ENCODE data around the gene RUSC2. TPM values are rescaled to one million over a fixed set of nuclear protein-coding genes. Genes with fewer than 3 reads are reported as not detected.
"Not testable (repeated sequence)": the region's sequence is repeated elsewhere in the genome, so short reads cannot be mapped to it uniquely, and the experiment has no call there.

Gene RUSC2
- total RNA-seq, 1 experiment from 2014 or later = 11.6 TPM

GRCh38 chr9:35477211-35477855 lies 12.6 kb upstream of the RUSC2 start:
- TF ChIP-seq RAD21 (IDR thresholded peaks at IDR 0.05; ENCODE audit: low read depth) = peak; percentile 94
- TF ChIP-seq CTCF (IDR thresholded peaks at IDR 0.05 in 2 of 3, conservative IDR thresholded peaks at IDR 0.05 in 1 of 3; ENCODE audit: borderline replicate concordance in 1 of 3, insufficient read depth in 1 of 3, low read depth in 2 of 3, low read length in 2 of 3) = peak; percentile 79 to 88 (median 86)
- peak; percentile 73 for DNase-seq (ENCODE audit: low read depth, low spot score)
- H3K79me2 ChIP-seq (ENCODE audit: insufficient read depth, low read length); H3K4me2 ChIP-seq (ENCODE audit: low read length); H4K20me1 ChIP-seq (ENCODE audit: insufficient read depth); H3K9me3 ChIP-seq (ENCODE audit: control insufficient read depth in 1 of 2, insufficient read depth in 1 of 2, low read depth in 1 of 2, low read length in 2 of 2); H3K4me1 ChIP-seq (ENCODE audit: control insufficient read depth in 1 of 2, insufficient read depth in 2 of 2, low read length in 2 of 2); H3K9ac ChIP-seq (ENCODE audit: low read length); H3K27ac ChIP-seq (ENCODE audit: low read depth, low read length); BruUV-seq (replicated peaks); H3K9me2 ChIP-seq (ENCODE audit: insufficient read depth); POLR2A ChIA-PET; H3K4me3 ChIP-seq (replicated peaks in 1 of 2; ENCODE audit: low read depth in 1 of 2, low read length in 2 of 2); H3K36me3 ChIP-seq (ENCODE audit: control insufficient read depth in 1 of 2, insufficient read depth in 2 of 2, low read length in 2 of 2); H3K27me3 ChIP-seq (ENCODE audit: insufficient read depth, low read length): not testable (repeated sequence)
- ChIA-PET RAD21 (ENCODE audit: low non-redundant PET in 1 of 2, low total read pairs in 2 of 2, uncharacterized antibody in 2 of 2, unreplicated experiment in 2 of 2) (interaction anchor here in 1 of 2 experiments (1.1 to 1.4 kb wide), 3 partner anchors 360 to 578 kb away, joined by 4 read pairs; no protein-coding TSS in a partner anchor), CTCF (interaction anchor here (0.7 to 4.5 kb wide), 9 partner anchors 36 to 717 kb away, joined by 3 to 21 read pairs (median 9); partner anchors contain the start of gene ATOSB)
- intact Hi-C loops (cut with micrococcal nuclease) = loop anchor here (1.0 to 10.0 kb wide), 6 partner anchors 285 to 717 kb away; partner anchors contain the start of genes DNAJB5 and PIGO
- peak; percentile 99 for ATAC-seq
- peak overlapping the region; percentile 34 for H2AFZ ChIP-seq (ENCODE audit: low read depth, low read length, poor library complexity, severe bottlenecking)

- no peaks in the 10 kb centered on the region for H3K9me3 ChIP-seq (ENCODE audit: control insufficient read depth in 1 of 2, insufficient read depth in 1 of 2, low read depth in 1 of 2, low read length in 2 of 2)
- ChIA-PET CTCF (interaction anchor here (1.1 to 4.5 kb wide), 5 partner anchors 11 to 579 kb away, joined by 3 to 21 read pairs (median 17); partner anchors contain the start of genes ATOSB and RUSC2), RAD21 (ENCODE audit: low non-redundant PET in 1 of 2, low total read pairs in 2 of 2, uncharacterized antibody in 2 of 2, unreplicated experiment in 2 of 2) (interaction anchor here in 1 of 2 experiments (1.4 kb wide), 1 partner anchor 579 kb away, joined by 4 read pairs; no protein-coding TSS in a partner anchor), POLR2A (interaction anchor here (1.1 kb wide), 1 partner anchor 11 kb away, joined by 3 read pairs; the partner anchor contains the start of gene RUSC2)
- no peak overlapping the region for H3K9ac ChIP-seq (ENCODE audit: low read length)
- no peaks in the 10 kb centered on the region for H3K36me3 ChIP-seq (ENCODE audit: control insufficient read depth in 1 of 2, insufficient read depth in 2 of 2, low read length in 2 of 2)
- no peaks in the 10 kb centered on the region for H3K4me1 ChIP-seq (ENCODE audit: control insufficient read depth in 1 of 2, insufficient read depth in 2 of 2, low read length in 2 of 2)
- no peaks in the 10 kb centered on the region for H3K9me2 ChIP-seq (ENCODE audit: insufficient read depth)
- no peak overlapping the region for H2AFZ ChIP-seq (ENCODE audit: low read depth, low read length, poor library complexity, severe bottlenecking)
- intact Hi-C loops (cut with micrococcal nuclease) = loop anchor here (5.0 to 10.0 kb wide), 2 partner anchors 287 to 494 kb away; partner anchors contain the start of gene DNAJB5
- no peaks in the 10 kb centered on the region for H4K20me1 ChIP-seq (ENCODE audit: insufficient read depth)
- no peak overlapping the region for H3K27ac ChIP-seq (ENCODE audit: low read depth, low read length)
- H3K4me3 ChIP-seq (replicated peaks in 1 of 2; ENCODE audit: low read depth in 1 of 2, low read length in 2 of 2) = no peak overlapping the region
- H3K27me3 ChIP-seq (ENCODE audit: insufficient read depth, low read length) = no peaks in the 10 kb centered on the region
- no TSS peak for BruUV-seq (replicated peaks)
- ATAC-seq = no peak
- no peak overlapping the region for H3K4me2 ChIP-seq (ENCODE audit: low read length)
- H3K79me2 ChIP-seq (ENCODE audit: insufficient read depth, low read length) = no peaks in the 10 kb centered on the region
- no peak for DNase-seq (ENCODE audit: low read depth, low spot score)
- TF ChIP-seq SRF (IDR thresholded peaks at IDR 0.05; ENCODE audit: low read depth) (no peak), CTCF (IDR thresholded peaks at IDR 0.05 in 2 of 3, conservative IDR thresholded peaks at IDR 0.05 in 1 of 3; ENCODE audit: borderline replicate concordance in 1 of 3, insufficient read depth in 1 of 3, low read depth in 2 of 3, low read length in 2 of 3) (no peak), EZH2phosphoT487 (IDR thresholded peaks at IDR 0.05; ENCODE audit: borderline replicate concordance) (no peak), POLR2AphosphoS5 (IDR thresholded peaks at IDR 0.05; ENCODE audit: low read depth, low read length) (no peak), SP1 (IDR thresholded peaks at IDR 0.05; ENCODE audit: low read depth) (no peak), MAX (IDR thresholded peaks at IDR 0.05) (no peak), JUND (IDR thresholded peaks at IDR 0.05) (no peak), CEBPB (IDR thresholded peaks at IDR 0.05; ENCODE audit: low read depth) (no peak), RAD21 (IDR thresholded peaks at IDR 0.05; ENCODE audit: low read depth) (no peak), SIN3A (IDR thresholded peaks at IDR 0.05; ENCODE audit: low read depth) (no peak), ATF3 (IDR thresholded peaks at IDR 0.05) (no peak), ELF1 (IDR thresholded peaks at IDR 0.05; ENCODE audit: borderline replicate concordance, low read depth) (no peak), POLR2A (IDR thresholded peaks at IDR 0.05; ENCODE audit: borderline replicate concordance, extremely low read depth, insufficient read depth, insufficient read length) (no peak), TCF7L2 (IDR thresholded peaks at IDR 0.05; ENCODE audit: borderline replicate concordance, extremely low read depth, insufficient read depth, insufficient read length) (no peak)
Observed at GRCh38 chr9:35478871-35479270, 11.0 kb upstream of the RUSC2 start.

Measured in HCT116 (cell line).